Measurements from ENCODE around the gene CENPC.

DNA sequence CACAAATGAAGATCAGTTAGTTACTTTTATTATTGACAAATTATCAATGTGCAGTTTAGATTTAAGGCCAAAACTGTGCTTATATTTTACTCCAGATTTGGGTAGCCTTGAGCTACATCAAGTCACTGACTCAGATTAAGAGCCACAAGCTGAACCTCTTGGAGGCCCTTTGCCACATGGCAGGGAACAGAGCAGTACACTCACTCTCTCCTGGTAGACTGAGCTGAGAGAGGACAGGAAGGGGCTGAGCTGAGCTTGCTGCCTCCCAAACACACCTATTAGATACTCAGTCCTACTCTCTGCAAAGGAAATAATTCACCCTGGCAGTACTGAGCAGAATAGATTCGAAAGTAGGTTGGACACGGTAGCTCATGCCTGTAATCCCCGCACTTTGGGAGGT is 21.0 kb upstream of the CENPC start:
- TF ChIP-seq, protein P1, sequence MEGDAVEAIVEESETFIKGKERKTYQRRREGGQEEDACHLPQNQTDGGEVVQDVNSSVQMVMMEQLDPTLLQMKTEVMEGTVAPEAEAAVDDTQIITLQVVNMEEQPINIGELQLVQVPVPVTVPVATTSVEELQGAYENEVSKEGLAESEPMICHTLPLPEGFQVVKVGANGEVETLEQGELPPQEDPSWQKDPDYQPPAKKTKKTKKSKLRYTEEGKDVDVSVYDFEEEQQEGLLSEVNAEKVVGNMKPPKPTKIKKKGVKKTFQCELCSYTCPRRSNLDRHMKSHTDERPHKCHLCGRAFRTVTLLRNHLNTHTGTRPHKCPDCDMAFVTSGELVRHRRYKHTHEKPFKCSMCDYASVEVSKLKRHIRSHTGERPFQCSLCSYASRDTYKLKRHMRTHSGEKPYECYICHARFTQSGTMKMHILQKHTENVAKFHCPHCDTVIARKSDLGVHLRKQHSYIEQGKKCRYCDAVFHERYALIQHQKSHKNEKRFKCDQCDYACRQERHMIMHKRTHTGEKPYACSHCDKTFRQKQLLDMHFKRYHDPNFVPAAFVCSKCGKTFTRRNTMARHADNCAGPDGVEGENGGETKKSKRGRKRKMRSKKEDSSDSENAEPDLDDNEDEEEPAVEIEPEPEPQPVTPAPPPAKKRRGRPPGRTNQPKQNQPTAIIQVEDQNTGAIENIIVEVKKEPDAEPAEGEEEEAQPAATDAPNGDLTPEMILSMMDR (IDR thresholded peaks at IDR 0.05) = no peak
- TF ChIP-seq POLR2AphosphoS5 (IDR thresholded peaks at IDR 0.05) (no peak), POLR2A (IDR thresholded peaks at IDR 0.05) (no peak), EP300 (IDR thresholded peaks at IDR 0.05) (no peak)

All from suprapubic skin (tissue), 4 donors.